Measurements from ENCODE around the gene CD300LB.

DNA sequence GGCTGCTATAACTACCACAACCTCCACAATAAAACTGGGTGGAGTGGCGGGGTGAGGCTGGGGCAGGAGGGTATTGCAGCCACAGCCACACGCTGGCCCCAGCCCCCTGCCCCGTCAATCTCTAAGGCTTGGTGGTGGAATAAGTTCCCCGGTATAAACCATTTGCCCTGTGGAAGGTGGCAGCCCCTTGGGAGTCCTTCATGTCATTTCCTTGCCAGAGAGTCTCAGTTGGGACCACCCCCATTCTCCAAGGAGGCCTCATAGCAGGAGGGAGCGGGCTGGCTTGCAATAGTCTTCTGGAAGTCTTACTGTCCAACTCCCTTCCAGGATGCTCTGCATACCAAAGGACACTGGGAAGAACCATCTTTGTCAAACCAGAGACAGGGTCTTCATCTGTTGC is 45.4 kb downstream of the CD300LB start:
- TF ChIP-seq CTCF (conservative IDR thresholded peaks at IDR 0.05), result no peak
- TF ChIP-seq ZFX (IDR thresholded peaks at IDR 0.05), result no peak
